SK-N-SH (cell line): ENCODE measurements around the gene HIF3A. TPM values are rescaled to one million over a fixed set of nuclear protein-coding genes. Genes with fewer than 3 reads are reported as not detected.

Experiments
- CTCF ChIA-PET: fragments of 300-600, 350-600 bp; formaldehyde crosslinking; extraction: SDS; loops from one replicate; lab custom pipeline; 2021; lab: Yijun Ruan, JAX
- POLR2A ChIA-PET: fragments of 350-600 bp; sonication (Branson Sonifier 250); formaldehyde crosslinking; extraction: SDS; loops from one replicate; lab custom pipeline; 2020; ENCODE audit warnings: antibody characterized with exemption, inconsistent platforms; lab: Yijun Ruan, JAX
- DNase-seq: peaks from one replicate; pipeline ENCODE4 v3.0.0; 2012
- H2AFZ ChIP-seq: fragments of 200-600 bp; sonication (generic); 2 replicates; pipeline ENCODE4 v1.8.1; 2016; ENCODE audit warnings: antibody characterized with exemption, mild to moderate bottlenecking, low read depth
- H3F3A ChIP-seq: fragments of 200-600 bp; sonication (generic); replicated peaks from 2 replicates; pipeline ENCODE3; 2016; ENCODE audit warnings: antibody characterized with exemption, mild to moderate bottlenecking; ENCODE audit not compliant: insufficient read depth
- H3K27ac ChIP-seq, 2 experiments: fragments of 200-500 bp in 1 of 2; fragments of 200-600 bp in 1 of 2; sonication (Bioruptor generic) in 1 of 2; sonication (generic), shearing (Covaris generic) in 1 of 2; 2 replicates each; pipeline versions ENCODE4 v1.5.1 to v1.6.1; 2014 to 2016; ENCODE audit warnings: low read depth in 2 of 2, inconsistent platforms in 1 of 2, low read length in 1 of 2, mild to moderate bottlenecking in 1 of 2, mixed read lengths in 1 of 2
- H3K27me3 ChIP-seq: fragments of 200-600 bp; sonication (generic), shearing (Covaris generic); 2 replicates; pipeline ENCODE4 v1.6.1; 2016; ENCODE audit warnings: mixed run types; ENCODE audit not compliant: insufficient read depth
- H3K36me3 ChIP-seq, 2 experiments: fragments of 200-500 bp in 1 of 2; fragments of 200-600 bp in 1 of 2; sonication (Bioruptor generic) in 1 of 2; sonication (generic) in 1 of 2; replicated peaks in 1 of 2; 2 replicates each; pipeline versions ENCODE3 to v1.5.1; 2014 to 2016; ENCODE audit warnings: low read length in 1 of 2, mild to moderate bottlenecking in 1 of 2; ENCODE audit not compliant: insufficient read depth in 2 of 2, control insufficient read depth in 1 of 2
- H3K4me1 ChIP-seq, 2 experiments: fragments of 200-500 bp in 1 of 2; fragments of 200-600 bp in 1 of 2; sonication (Bioruptor generic) in 1 of 2; sonication (generic), shearing (Covaris generic) in 1 of 2; 2 replicates each; pipeline versions ENCODE4 v1.5.1 to v1.6.1; 2014 to 2016; ENCODE audit warnings: low read depth in 1 of 2, low read length in 1 of 2, mixed run types in 1 of 2; ENCODE audit not compliant: insufficient read depth in 2 of 2, control insufficient read depth in 1 of 2
- H3K4me2 ChIP-seq: fragments of 200-600 bp; sonication (generic), shearing (Covaris generic); 2 replicates; pipeline ENCODE4 v1.6.1; 2017; ENCODE audit warnings: mixed run types
- H3K4me3 ChIP-seq, 2 experiments: fragments of 200-500 bp in 1 of 2; fragments of 200-600 bp in 1 of 2; sonication (Bioruptor generic) in 1 of 2; sonication (generic), shearing (Covaris generic) in 1 of 2; 2 replicates each; pipeline versions ENCODE4 v1.5.1 to v1.8.1; 2014 to 2016; ENCODE audit warnings: low read depth in 2 of 2, inconsistent platforms in 1 of 2, low read length in 1 of 2, mild to moderate bottlenecking in 1 of 2, mixed read lengths in 1 of 2, moderate library complexity in 1 of 2
- H3K79me2 ChIP-seq: fragments of 200-600 bp; sonication (generic); 2 replicates; pipeline ENCODE4 v1.8.1; 2017; ENCODE audit warnings: mild to moderate bottlenecking; ENCODE audit not compliant: insufficient read depth
- H3K9ac ChIP-seq: fragments of 200-600 bp; sonication (generic); 2 replicates; pipeline ENCODE4 v1.6.1; 2017; ENCODE audit warnings: mixed run types
- H3K9me2 ChIP-seq: fragments of 200-600 bp; sonication (generic); 2 replicates; pipeline ENCODE4 v1.6.1; 2017; ENCODE audit warnings: mixed run types
- H3K9me3 ChIP-seq: fragments of 200-600 bp; sonication (generic); 2 replicates; pipeline ENCODE4 v1.6.1; 2017; ENCODE audit warnings: mixed run types, mild to moderate bottlenecking, moderate library complexity
- H4K20me1 ChIP-seq: fragments of 200-600 bp; sonication (generic); 2 replicates; pipeline ENCODE4 v1.6.1; 2017; ENCODE audit warnings: mild to moderate bottlenecking, mixed run types; ENCODE audit not compliant: insufficient read depth
- CHD2 ChIP-seq: fragments of 150-350 bp; IDR thresholded peaks from 2 replicates; pipeline ENCODE4 v1.6.1; 2018; ENCODE audit warnings: low read length; ENCODE audit not compliant: partially characterized antibody
- ELF1 ChIP-seq: IDR thresholded peaks from 2 replicates; pipeline ENCODE4 v1.4.0; 2012
- EZH2phosphoT487 ChIP-seq: fragments of 200-600 bp; sonication (generic); IDR thresholded peaks from 2 replicates; pipeline ENCODE4 v1.6.1; 2017; ENCODE audit warnings: low read depth, mixed run types, mild to moderate bottlenecking, antibody characterized with exemption, moderate library complexity, borderline replicate concordance
- GABPA ChIP-seq: IDR thresholded peaks from 2 replicates; pipeline ENCODE4 v1.4.0; 2012; ENCODE audit warnings: low read depth, mild to moderate bottlenecking
- MXI1 ChIP-seq: IDR thresholded peaks from 2 replicates; pipeline ENCODE4 v1.6.1; 2012; ENCODE audit warnings: mild to moderate bottlenecking, low read depth, low read length, improper control_type of control experiment
- NFIC ChIP-seq: IDR thresholded peaks from 2 replicates; pipeline ENCODE4 v1.4.0; 2012; ENCODE audit warnings: borderline replicate concordance
- PBX3 ChIP-seq: IDR thresholded peaks from 2 replicates; pipeline ENCODE4; 2012
- RCOR1 ChIP-seq: fragments of 150-350 bp; IDR thresholded peaks from 2 replicates; pipeline ENCODE4 v1.6.1; 2017; ENCODE audit warnings: antibody characterized with exemption, low read length
- RFX5 ChIP-seq: IDR thresholded peaks from 2 replicates; pipeline ENCODE4 v1.6.1; 2012; ENCODE audit warnings: mild to moderate bottlenecking, improper control_type of control experiment, low read length
- RXRA ChIP-seq: IDR thresholded peaks from 2 replicates; pipeline ENCODE4 v1.4.0; 2012; ENCODE audit warnings: low read depth, mild to moderate bottlenecking, borderline replicate concordance
- TCF12 ChIP-seq: IDR thresholded peaks from 2 replicates; pipeline ENCODE4 v1.4.0; 2012
- USF2 ChIP-seq: fragments of 150-350 bp; IDR thresholded peaks from 2 replicates; pipeline ENCODE4 v1.6.1; 2017; ENCODE audit warnings: antibody characterized with exemption, low read length, low read depth, borderline replicate concordance
- YY1 ChIP-seq: IDR thresholded peaks from 2 replicates; pipeline ENCODE4 v1.4.0; 2012; ENCODE audit warnings: low read depth, mild to moderate bottlenecking
- WGBS: methylation state at CpG from one replicate; pipeline ENCODE4 v1.1.6; 2017; ENCODE audit warnings: low lambda C conversion rate; 5-methylcytosine and 5-hydroxymethylcytosine counted together
- polyA plus RNA-seq, 3 experiments: library from polyadenylated mRNA; depleted of rRNA; stranded (reverse); fragments of >200 nt; gene quantifications; 2 replicates each; pipeline ENCODE4 v1.2.3, GENCODE V29; 2012
- TF ChIP-seq, protein P1 (sequence below): IDR thresholded peaks from 2 replicates; pipeline ENCODE4 v1.4.0; 2012; ENCODE audit warnings: low read depth, borderline replicate concordance
- TF ChIP-seq, protein P2 (sequence below): fragments of 150-350 bp; IDR thresholded peaks from 2 replicates; pipeline ENCODE4 v1.6.1; 2016; ENCODE audit warnings: mild to moderate bottlenecking, low read depth, low read length
- TF ChIP-seq, protein P3 (sequence below): IDR thresholded peaks from 2 replicates; pipeline ENCODE4 v1.4.0; 2012; ENCODE audit warnings: low read depth

The HIF3A gene
- polyA plus RNA-seq, 1 of the 3 experiments (the other 2 are of a cell fraction) = 0.92 TPM

DNA sequence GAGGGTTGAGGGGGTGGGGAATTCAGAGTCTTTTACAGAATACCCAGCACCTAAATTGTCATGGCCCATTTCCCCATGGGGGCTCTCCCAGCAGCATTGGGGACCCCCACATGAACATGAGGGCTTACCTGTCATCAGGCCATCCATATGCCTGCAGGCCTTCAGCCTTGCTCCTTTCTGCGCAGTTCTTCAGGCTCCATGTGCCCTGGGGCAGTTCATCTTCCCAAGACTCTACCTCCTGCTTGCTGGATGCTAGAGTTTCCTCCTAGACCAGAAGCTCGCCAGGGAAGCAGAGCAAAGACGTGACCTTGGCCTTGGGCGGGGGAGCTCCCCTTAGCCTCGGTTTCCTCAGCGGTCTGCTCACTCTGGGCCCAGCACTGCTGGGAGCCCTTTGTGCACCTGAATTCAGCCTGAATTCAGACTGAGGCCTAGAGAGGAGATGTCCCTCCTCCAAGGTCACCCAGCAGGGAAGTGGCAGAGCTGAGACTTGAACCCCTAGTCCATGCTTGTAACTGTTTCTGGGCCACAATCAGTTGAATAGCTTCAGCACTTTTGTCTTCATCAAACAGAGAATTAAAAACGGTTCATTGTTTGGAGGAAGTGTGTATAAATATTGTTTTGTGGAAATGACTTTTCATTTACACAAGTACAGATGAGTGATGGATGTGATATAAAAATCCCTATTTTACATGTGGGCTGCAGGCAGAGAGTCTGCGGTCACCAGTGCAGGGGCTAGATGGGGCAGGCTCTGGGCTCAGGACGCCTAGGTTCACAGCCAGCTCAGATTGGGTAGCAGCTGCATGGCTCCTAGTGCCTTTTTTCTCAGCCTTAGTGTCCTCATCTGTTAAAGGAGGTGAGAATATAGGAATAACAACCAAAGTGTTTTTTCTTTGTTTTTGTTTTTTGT, 59.6 kb downstream of the HIF3A start:
- POLR2A ChIA-PET = no interaction called here

DNA sequence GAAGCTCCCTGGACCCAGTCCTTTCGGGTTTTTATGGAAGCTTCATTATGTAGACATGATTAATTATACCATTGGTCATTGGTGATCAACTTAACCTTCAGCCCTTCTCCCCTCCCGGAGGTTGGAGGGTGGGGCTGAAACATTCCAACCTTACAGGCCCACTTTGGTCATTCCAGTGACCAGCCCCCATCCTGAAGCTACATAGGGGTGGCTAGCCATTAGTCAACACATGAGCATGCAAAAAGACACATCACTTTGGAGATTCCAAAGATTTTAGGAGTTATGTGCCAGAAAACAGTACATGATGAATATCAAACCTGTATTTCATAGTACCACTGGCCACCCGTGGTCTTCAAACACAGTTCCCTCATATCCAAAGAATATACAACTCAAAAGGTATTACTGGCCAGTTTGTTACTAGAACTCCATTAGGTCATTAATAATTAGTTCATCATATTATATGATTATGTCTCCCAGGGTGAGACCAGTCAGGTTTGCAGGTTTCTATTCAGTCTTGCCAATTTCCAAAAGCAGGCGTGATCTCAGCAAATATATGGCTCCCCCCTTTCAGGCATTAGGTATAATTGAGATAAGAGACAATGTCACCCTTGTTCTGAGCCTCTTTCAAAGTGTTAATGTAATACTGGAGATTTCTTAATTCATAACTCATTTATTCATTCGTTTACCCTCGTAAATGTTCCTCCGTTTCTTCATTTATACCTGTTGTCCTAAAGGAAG, 61.2 kb downstream of the HIF3A start:
- no peak overlapping the region for H3K4me3 ChIP-seq
- no peaks in the 10 kb centered on the region for H3K27me3 ChIP-seq
- no peak overlapping the region for H2AFZ ChIP-seq
- CTCF ChIA-PET = interaction anchor here (1.2 to 3.6 kb wide), 7 partner anchors 11 to 329 kb away, joined by 3 to 15 read pairs (median 9); partner anchors contain the start of gene PPP5C
- DNase-seq = no peak
- no peak overlapping the region for H3K9ac ChIP-seq
- H3K27ac ChIP-seq = no peak overlapping the region
- peak overlapping the region; percentile 35; the same call in 1 of the 2 replicates for H3K4me2 ChIP-seq
- no peaks in the 10 kb centered on the region for H3K9me2 ChIP-seq
- H3K79me2 ChIP-seq = peaks cover 61% of the 10 kb centered on the region
- H3K9me3 ChIP-seq = no peaks in the 10 kb centered on the region
- peaks cover 11 to 43% of the 10 kb centered on the region in 2 experiments for H3K36me3 ChIP-seq
- H3F3A ChIP-seq = peaks cover 9% of the 10 kb centered on the region
- H3K4me1 ChIP-seq = peaks cover 4 to 16% of the 10 kb centered on the region in 2 experiments; a peak in 2 of 4 replicates
- WGBS = 91% methylated on average over 7 of the region's 7 CpGs
- H4K20me1 ChIP-seq = peaks cover 22% of the 10 kb centered on the region; the same call in 1 of the 2 replicates
- POLR2A ChIA-PET = no interaction called here
- no peak for TF ChIP-seq GABPA
- TF ChIP-seq RFX5 = no peak
- TF ChIP-seq, protein P1, sequence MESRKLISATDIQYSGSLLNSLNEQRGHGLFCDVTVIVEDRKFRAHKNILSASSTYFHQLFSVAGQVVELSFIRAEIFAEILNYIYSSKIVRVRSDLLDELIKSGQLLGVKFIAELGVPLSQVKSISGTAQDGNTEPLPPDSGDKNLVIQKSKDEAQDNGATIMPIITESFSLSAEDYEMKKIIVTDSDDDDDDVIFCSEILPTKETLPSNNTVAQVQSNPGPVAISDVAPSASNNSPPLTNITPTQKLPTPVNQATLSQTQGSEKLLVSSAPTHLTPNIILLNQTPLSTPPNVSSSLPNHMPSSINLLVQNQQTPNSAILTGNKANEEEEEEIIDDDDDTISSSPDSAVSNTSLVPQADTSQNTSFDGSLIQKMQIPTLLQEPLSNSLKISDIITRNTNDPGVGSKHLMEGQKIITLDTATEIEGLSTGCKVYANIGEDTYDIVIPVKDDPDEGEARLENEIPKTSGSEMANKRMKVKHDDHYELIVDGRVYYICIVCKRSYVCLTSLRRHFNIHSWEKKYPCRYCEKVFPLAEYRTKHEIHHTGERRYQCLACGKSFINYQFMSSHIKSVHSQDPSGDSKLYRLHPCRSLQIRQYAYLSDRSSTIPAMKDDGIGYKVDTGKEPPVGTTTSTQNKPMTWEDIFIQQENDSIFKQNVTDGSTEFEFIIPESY = no peak
- TF ChIP-seq ELF1 = no peak
- TF ChIP-seq, protein P2, sequence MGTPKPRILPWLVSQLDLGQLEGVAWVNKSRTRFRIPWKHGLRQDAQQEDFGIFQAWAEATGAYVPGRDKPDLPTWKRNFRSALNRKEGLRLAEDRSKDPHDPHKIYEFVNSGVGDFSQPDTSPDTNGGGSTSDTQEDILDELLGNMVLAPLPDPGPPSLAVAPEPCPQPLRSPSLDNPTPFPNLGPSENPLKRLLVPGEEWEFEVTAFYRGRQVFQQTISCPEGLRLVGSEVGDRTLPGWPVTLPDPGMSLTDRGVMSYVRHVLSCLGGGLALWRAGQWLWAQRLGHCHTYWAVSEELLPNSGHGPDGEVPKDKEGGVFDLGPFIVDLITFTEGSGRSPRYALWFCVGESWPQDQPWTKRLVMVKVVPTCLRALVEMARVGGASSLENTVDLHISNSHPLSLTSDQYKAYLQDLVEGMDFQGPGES = no peak
- TF ChIP-seq NFIC = no peak
- TF ChIP-seq CHD2 = no peak
- no peak for TF ChIP-seq USF2
- TF ChIP-seq TCF12 = no peak
- TF ChIP-seq EZH2phosphoT487 = no peak
- TF ChIP-seq, protein P3, sequence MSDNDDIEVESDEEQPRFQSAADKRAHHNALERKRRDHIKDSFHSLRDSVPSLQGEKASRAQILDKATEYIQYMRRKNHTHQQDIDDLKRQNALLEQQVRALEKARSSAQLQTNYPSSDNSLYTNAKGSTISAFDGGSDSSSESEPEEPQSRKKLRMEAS = no peak
- no peak for TF ChIP-seq YY1
- TF ChIP-seq RXRA = no peak
- TF ChIP-seq RCOR1 = no peak
- TF ChIP-seq MXI1 = no peak
- no peak for TF ChIP-seq PBX3

More for the DNA sequence above, 59.6 kb downstream of the HIF3A start:
- Histone ChIP-seq H3K9me3 (no peaks in the 10 kb centered on the region), H4K20me1 (peaks cover 32% of the 10 kb centered on the region), H3K9me2 (no peaks in the 10 kb centered on the region), H3K79me2 (peaks cover 70% of the 10 kb centered on the region), H3K4me1 (peaks cover 6 to 12% of the 10 kb centered on the region in 2 experiments; a peak in 2 of 4 replicates), H3K27ac (no peak overlapping the region), H3K4me3 (no peak overlapping the region), H3K9ac (no peak overlapping the region), H3K36me3 (peaks cover 7 to 43% of the 10 kb centered on the region in 2 experiments), H2AFZ (no peak overlapping the region), H3F3A (peaks cover 3% of the 10 kb centered on the region), H3K27me3 (no peaks in the 10 kb centered on the region), H3K4me2 (no peak overlapping the region)
- DNase-seq = no peak
- WGBS = 91% methylated on average over 9 of the region's 9 CpGs
- TF ChIP-seq, protein P2 = no peak
- TF ChIP-seq TCF12 = no peak
- CTCF ChIA-PET = interaction anchor here (1.6 to 3.6 kb wide), 4 partner anchors 9 to 327 kb away, joined by 3 to 15 read pairs (median 12); partner anchors contain the start of gene PPP5C
